Skeletal muscle tissue (tissue), 4 donors: ENCODE data around the gene MAD1L1. TPM values are rescaled to one million over a fixed set of nuclear protein-coding genes. Genes with fewer than 3 reads are reported as not detected.
"Not testable (repeated sequence)": the region's sequence is repeated elsewhere in the genome, so short reads cannot be mapped to it uniquely, and the experiment has no call there.

Source experiments
- H3K27ac ChIP-seq: one replicate; pipeline ENCODE4 v1.7.0; 2013; ENCODE audit warnings: mild to moderate bottlenecking, low read depth, low read length, inconsistent platforms
- H3K27me3 ChIP-seq, 3 donors: one replicate each; pipeline ENCODE4 v1.7.0; 2013; ENCODE audit warnings: low read length in 3 of 3; ENCODE audit not compliant: control insufficient read depth in 3 of 3, insufficient read depth in 3 of 3
- H3K36me3 ChIP-seq, 3 donors: one replicate each; pipeline ENCODE4 v1.7.0; 2013; ENCODE audit warnings: low read length in 3 of 3; ENCODE audit not compliant: control insufficient read depth in 3 of 3, insufficient read depth in 3 of 3
- H3K4me1 ChIP-seq, 3 donors: one replicate each; pipeline ENCODE4 v1.7.0; 2013; ENCODE audit warnings: low read length in 3 of 3, mild to moderate bottlenecking in 3 of 3; ENCODE audit not compliant: control insufficient read depth in 3 of 3, insufficient read depth in 3 of 3
- H3K4me3 ChIP-seq, 3 donors: one replicate each; pipeline ENCODE4 v1.7.0; 2013; ENCODE audit warnings: low read length in 3 of 3
- H3K9ac ChIP-seq, 3 donors: one replicate each; pipeline ENCODE4 v1.7.0; 2013; ENCODE audit warnings: low read length in 3 of 3, mild to moderate bottlenecking in 3 of 3, moderate library complexity in 2 of 3, low read depth in 1 of 3
- H3K9me3 ChIP-seq, 3 donors: one replicate each; pipeline ENCODE4 v1.7.0; 2013; ENCODE audit warnings: low read length in 3 of 3; ENCODE audit not compliant: control insufficient read depth in 3 of 3
- total RNA-seq: library from RNA; depleted of rRNA; stranded (reverse); fragments of >200 nt; gene quantifications from one replicate; pipeline ENCODE4 v1.2.3, GENCODE V29; 2014
- donor health status: Osteomylitis.

The MAD1L1 gene
- total RNA-seq, 1 donor from 2014 or later = 42.3 TPM

DNA sequence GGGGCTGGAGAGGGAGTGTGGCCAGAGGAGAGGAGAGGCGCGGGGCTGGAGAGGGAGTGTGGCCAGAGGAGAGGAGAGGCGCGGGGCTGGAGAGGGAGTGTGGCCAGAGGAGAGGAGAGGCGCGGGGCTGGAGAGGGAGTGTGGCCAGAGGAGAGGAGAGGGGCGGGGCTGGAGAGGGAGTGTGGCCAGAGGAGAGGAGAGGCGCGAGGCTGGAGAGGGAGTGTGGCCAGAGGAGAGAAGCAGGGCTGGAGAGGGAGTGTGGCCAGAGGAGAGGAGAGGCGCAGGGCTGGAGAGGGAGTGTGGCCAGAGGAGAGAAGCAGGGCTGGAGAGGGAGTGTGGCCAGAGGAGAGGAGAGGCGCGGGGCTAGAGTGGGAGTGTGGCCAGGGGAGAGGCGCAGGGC is 174.5 kb downstream of the MAD1L1 start:
- not testable (repeated sequence) for H3K27me3 ChIP-seq, H3K4me1 ChIP-seq, H3K9me3 ChIP-seq, H3K4me3 ChIP-seq, H3K9ac ChIP-seq, H3K36me3 ChIP-seq, H3K27ac ChIP-seq

DNA sequence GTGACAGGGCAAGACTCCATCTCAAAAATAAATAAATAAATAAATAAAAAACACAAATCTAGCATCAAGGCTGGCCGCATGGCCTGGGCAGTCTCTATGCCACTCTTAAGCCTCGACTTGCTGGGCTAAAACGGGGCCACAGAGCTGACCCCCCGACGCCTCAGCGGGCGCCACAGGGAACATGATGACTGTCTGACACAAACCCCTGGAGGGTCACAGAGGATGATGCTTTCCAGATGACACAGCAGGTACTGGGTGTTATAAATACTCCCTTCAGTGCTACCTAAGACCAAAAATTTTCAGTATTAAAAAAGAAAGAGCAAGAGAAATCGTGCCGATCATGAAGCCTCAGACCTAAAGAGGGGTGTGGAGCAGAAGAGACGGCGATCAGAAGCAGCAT is 176.8 kb downstream of the MAD1L1 start:
- Histone ChIP-seq H3K4me3 (no peak overlapping the region), H3K9ac (no peak overlapping the region), H3K9me3 (peaks cover 2 to 4% (median 2%) of the 10 kb centered on the region in 3 donors), H3K4me1 (peaks cover 0 to 12% (median 6%) of the 10 kb centered on the region in 3 donors), H3K27me3 (no peaks in the 10 kb centered on the region), H3K27ac (no peak overlapping the region), H3K36me3 (peaks cover 0 to 4% (median 0%) of the 10 kb centered on the region in 3 donors)

DNA sequence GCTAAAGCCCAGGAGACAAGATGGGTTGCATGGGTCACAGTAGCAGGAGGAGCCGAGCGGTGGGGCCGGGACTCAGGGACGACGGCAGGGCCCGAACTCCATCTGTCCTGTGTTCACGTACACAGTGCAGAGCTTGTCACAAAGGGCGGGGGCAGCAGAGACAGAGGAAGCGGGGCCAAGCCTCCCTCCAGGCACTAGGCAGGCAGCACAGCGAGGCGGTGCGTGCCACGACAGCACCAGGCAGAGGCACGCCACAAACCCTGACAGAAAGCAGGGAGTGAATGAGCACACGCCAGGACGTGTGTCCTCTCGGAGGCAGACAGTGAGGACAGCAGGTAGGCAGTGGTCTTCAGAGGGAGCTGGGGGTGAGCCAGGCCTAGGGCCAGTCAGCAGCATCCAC is 177.8 kb downstream of the MAD1L1 start:
- no peak overlapping the region for H3K27ac ChIP-seq

DNA sequence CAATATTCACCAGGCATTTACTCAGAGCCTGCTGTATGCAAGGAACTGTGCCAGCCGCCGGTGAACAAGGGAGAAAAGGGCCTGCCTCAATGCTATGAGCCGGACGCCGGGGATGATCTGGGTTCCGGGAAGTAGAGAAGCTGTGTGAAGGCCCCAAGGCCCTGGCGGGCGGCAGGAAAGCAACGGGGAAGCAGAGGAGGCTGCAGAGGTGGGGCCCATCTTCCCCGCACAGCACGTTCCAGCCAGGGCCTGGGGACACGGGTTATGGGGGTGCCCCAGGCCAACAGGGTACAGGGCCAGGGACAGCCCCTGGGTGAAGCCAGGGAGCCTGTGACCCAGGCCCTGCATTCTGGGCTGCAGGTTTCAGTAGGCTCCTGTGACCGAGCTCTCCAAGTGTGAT is 179.3 kb downstream of the MAD1L1 start:
- Histone ChIP-seq H3K27me3 (no peaks in the 10 kb centered on the region), H3K27ac (no peak overlapping the region), H3K4me3 (no peak overlapping the region)

More for the DNA sequence above, 177.8 kb downstream of the MAD1L1 start:
- no peaks in the 10 kb centered on the region for H3K9me3 ChIP-seq
- H3K27me3 ChIP-seq = no peaks in the 10 kb centered on the region
- peaks cover 0 to 4% (median 0%) of the 10 kb centered on the region in 3 donors for H3K36me3 ChIP-seq
- H3K9ac ChIP-seq = no peak overlapping the region
- no peak overlapping the region for H3K4me3 ChIP-seq
- peaks cover 0 to 21% (median 11%) of the 10 kb centered on the region in 3 donors for H3K4me1 ChIP-seq

DNA sequence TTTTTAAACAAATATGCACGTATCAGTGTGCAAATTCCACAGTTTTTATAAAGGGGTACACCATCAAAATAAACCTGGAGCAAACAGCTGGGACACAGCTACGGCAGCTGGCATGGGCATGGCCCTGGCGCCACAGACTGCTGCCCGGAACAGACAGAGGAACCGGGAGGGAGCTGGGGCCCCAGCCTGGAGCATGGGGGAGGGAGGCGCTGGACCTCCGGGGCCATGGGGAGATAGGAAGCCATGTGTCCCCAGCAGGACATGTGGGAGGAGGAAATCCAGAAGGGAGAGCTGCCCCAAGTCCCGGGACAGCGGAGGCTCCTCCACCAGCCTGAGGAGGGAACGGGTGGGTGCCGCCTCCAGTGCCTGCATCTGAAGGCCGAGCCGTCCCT is 180.1 kb downstream of the MAD1L1 start:
- Histone ChIP-seq H3K4me1 (peaks cover 0 to 21% (median 11%) of the 10 kb centered on the region in 3 donors), H3K27me3 (no peaks in the 10 kb centered on the region), H3K9me3 (no peaks in the 10 kb centered on the region), H3K9ac (no peak overlapping the region), H3K4me3 (no peak overlapping the region), H3K27ac (no peak overlapping the region), H3K36me3 (peaks cover 0 to 4% (median 0%) of the 10 kb centered on the region in 3 donors)

More for the DNA sequence above, 179.3 kb downstream of the MAD1L1 start:
- peaks cover 0 to 21% (median 11%) of the 10 kb centered on the region in 3 donors for H3K4me1 ChIP-seq
- peaks cover 0 to 4% (median 0%) of the 10 kb centered on the region in 3 donors for H3K36me3 ChIP-seq
- H3K9me3 ChIP-seq = no peaks in the 10 kb centered on the region
- no peak overlapping the region for H3K9ac ChIP-seq

DNA sequence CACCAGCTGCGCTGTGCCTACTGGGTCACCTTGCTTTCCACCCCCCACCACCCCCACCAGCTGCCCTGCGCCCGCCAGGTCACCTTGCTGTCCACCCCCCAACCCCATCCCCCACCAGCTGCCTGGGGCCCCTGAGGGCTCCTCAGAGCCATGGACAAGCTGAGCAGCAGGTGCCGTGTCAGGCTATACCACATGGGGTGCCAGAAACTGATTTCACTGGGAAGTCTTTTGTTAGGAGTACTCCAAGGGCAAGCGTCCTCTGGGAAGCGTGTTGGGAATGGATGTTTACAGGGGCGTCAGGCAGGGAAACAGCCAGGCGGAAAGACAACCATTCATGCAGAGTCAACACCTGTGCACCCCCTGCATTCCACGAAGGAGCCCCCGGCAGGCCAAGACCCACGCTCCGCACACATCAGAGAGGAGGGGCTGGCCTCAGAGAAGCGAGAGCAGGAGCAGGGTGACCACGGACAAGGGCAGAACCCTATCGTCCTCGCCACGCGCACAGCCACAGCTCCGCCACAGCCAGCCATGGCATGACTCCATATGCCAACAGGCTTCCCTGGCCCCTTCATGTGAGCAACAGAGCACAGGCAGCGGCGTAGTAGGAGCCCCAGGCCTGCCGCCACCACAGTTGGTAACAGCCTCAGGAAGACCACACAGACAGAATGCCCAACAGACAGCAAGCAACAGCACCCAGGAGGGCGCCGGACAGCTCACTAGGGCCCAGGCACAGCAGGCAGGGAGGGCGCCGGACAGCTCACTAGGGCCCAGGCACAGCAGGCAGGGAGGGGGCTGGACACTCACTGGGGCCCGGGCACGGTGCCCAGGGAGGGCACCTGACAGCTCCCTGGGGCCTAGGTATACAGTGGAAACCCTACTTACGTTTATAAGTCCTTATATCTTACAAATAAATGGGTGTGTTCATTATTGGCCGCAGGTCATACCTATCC is 180.8 kb downstream of the MAD1L1 start:
- Histone ChIP-seq H3K36me3 (peaks cover 0 to 4% (median 0%) of the 10 kb centered on the region in 3 donors), H3K27me3 (no peaks in the 10 kb centered on the region), H3K27ac (no peak overlapping the region), H3K4me1 (peaks cover 0 to 21% (median 11%) of the 10 kb centered on the region in 3 donors), H3K9ac (no peak overlapping the region), H3K9me3 (no peaks in the 10 kb centered on the region), H3K4me3 (no peak overlapping the region)

DNA sequence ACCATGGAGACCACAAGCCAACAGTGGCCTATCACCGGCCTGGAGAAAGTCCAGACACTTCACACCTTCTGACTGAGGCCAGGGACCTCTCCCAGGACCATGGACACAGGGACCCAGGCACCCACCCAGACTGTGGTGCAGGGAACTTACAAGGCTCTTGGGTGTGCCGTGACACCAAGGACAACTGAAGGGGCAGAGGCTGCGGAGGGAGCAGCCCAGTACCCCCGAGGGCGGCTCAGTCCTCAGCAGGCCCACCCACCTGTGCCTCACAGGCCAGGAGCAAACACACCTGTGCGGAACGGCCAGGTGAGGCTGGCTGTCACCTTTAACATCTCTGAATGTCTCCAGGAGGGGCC is 182.3 kb downstream of the MAD1L1 start:
- no peak overlapping the region for H3K4me3 ChIP-seq
- H3K27me3 ChIP-seq = no peaks in the 10 kb centered on the region
- no peak overlapping the region for H3K27ac ChIP-seq
- H3K36me3 ChIP-seq = peaks cover 0 to 4% (median 0%) of the 10 kb centered on the region in 3 donors
- H3K4me1 ChIP-seq = peaks cover 0 to 21% (median 11%) of the 10 kb centered on the region in 3 donors
- H3K9ac ChIP-seq = no peak overlapping the region
- H3K9me3 ChIP-seq = no peaks in the 10 kb centered on the region

DNA sequence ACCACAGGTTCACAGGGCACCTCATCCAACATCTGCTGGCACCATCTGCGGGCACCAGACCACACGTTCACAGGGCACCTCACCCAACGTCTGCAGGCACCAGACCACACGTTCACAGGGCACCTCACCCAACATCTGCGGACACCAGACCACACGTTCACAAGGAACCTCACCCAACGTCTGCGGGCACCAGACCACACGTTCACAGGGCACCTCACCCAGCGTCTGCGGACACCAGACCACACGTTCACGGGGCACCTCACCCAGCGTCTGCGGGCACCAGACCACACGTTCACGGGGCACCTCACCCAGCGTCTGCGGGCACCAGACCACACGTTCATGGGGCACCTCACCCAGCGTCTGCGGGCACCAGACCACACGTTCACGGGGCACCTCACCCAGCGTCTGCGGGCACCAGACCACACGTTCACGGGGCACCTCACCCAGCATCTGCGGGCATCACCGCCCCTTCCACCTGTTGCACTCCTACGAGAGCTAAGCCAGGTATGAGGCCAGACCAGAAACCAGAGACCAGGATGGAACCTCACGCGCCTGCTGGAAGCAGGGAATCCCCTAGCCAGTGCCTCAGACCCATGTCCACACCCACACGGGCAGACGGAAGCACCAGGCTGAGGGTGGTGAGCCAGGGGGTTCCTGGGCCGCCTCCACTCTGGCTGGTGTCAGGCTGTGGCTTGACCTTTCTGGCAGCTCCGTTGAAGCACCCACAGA is 182.8 kb downstream of the MAD1L1 start:
- Histone ChIP-seq H3K4me1 (peaks cover 0 to 21% (median 11%) of the 10 kb centered on the region in 3 donors), H3K4me3 (no peak overlapping the region), H3K9me3 (no peaks in the 10 kb centered on the region), H3K36me3 (peaks cover 0 to 2% (median 0%) of the 10 kb centered on the region in 3 donors), H3K27ac (no peak overlapping the region), H3K9ac (no peak overlapping the region), H3K27me3 (no peaks in the 10 kb centered on the region)

DNA sequence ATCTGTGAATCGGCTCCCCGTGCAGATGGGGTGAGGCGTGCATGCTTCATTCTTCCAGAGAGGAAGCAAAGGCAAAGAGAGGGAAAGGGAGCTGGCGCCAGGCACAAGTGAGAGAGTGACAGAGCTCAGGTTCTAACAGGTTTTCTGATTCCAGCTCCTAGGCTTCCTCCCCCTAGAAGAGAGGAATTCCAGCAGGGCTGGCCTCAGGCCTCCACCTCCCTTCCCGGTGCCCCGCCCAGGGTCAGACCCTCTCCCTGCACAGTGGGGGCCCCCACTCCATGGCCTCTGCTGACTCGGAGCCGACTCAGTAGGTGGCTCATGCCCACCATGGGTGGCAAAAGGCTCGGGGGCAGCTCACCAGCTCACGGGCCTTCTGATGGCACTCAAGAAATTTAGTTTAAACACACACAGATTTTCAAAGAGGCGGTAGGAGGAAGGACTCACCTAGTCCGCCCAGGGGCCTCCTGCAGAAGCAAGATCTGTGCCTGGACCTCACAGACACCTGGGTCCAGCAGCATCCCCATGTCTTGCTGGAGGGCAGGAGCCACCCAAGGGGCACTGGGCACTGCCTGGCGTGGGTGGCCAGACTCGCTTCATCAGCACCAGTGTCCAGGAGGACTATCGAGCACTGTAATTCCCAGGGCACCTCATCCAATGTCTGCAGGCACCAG is 183.5 kb downstream of the MAD1L1 start:
- Histone ChIP-seq H3K4me3 (no peak overlapping the region), H3K4me1 (peaks cover 0 to 21% (median 11%) of the 10 kb centered on the region in 3 donors), H3K36me3 (no peaks in the 10 kb centered on the region)

More for the DNA sequence above, 183.5 kb downstream of the MAD1L1 start:
- Histone ChIP-seq H3K9me3 (no peaks in the 10 kb centered on the region), H3K27me3 (no peaks in the 10 kb centered on the region), H3K9ac (no peak overlapping the region), H3K27ac (no peak overlapping the region)
